WTC11 (cell line): ENCODE measurements around the gene SPATA18.

Source experiments
- JUN ChIP-seq: sonication (generic); formaldehyde crosslinking; IDR thresholded peaks from 2 replicates; pipeline ENCODE4 v1.8.0; 2023; ENCODE audit warnings: mild to moderate bottlenecking, missing genetic modification reagents
- NR1H2 ChIP-seq: sonication (generic); formaldehyde crosslinking; IDR thresholded peaks from 2 replicates; pipeline ENCODE4 v1.9.0; 2021; ENCODE audit warnings: mild to moderate bottlenecking, moderate library complexity, missing genetic modification reagents
- RELA ChIP-seq: sonication (generic); formaldehyde crosslinking; IDR thresholded peaks from 2 replicates; pipeline ENCODE4 v1.8.1; 2022; ENCODE audit warnings: missing genetic modification reagents, mild to moderate bottlenecking, borderline replicate concordance
- SMAD4 ChIP-seq: sonication (generic); formaldehyde crosslinking; IDR thresholded peaks from 2 replicates; pipeline ENCODE4 v1.8.0; 2022; ENCODE audit warnings: mild to moderate bottlenecking, missing genetic modification reagents
- TF ChIP-seq, protein P1 (sequence below): fragments of 200-600 bp; IDR thresholded peaks from 2 replicates; pipeline ENCODE4 v1.8.0; 2022; ENCODE audit warnings: antibody characterized with exemption
- TF ChIP-seq, protein P2 (sequence below): sonication (generic); formaldehyde crosslinking; IDR thresholded peaks from 2 replicates; pipeline ENCODE4 v1.8.0; 2022; ENCODE audit warnings: mild to moderate bottlenecking, missing genetic modification reagents
- TF ChIP-seq, protein P3 (sequence below): sonication (generic); formaldehyde crosslinking; conservative IDR thresholded peaks from 2 replicates; pipeline ENCODE4 v1.8.1; 2022; ENCODE audit warnings: mild to moderate bottlenecking, missing genetic modification reagents

GRCh38 chr4:52054254-52054653, 3.1 kb downstream of the SPATA18 start:
- TF ChIP-seq SMAD4 (CRISPR knock-in tag), result no peak
- no peak for TF ChIP-seq JUN
- TF ChIP-seq, protein P1, sequence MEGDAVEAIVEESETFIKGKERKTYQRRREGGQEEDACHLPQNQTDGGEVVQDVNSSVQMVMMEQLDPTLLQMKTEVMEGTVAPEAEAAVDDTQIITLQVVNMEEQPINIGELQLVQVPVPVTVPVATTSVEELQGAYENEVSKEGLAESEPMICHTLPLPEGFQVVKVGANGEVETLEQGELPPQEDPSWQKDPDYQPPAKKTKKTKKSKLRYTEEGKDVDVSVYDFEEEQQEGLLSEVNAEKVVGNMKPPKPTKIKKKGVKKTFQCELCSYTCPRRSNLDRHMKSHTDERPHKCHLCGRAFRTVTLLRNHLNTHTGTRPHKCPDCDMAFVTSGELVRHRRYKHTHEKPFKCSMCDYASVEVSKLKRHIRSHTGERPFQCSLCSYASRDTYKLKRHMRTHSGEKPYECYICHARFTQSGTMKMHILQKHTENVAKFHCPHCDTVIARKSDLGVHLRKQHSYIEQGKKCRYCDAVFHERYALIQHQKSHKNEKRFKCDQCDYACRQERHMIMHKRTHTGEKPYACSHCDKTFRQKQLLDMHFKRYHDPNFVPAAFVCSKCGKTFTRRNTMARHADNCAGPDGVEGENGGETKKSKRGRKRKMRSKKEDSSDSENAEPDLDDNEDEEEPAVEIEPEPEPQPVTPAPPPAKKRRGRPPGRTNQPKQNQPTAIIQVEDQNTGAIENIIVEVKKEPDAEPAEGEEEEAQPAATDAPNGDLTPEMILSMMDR, result no peak
- no peak for TF ChIP-seq NR1H2
- TF ChIP-seq, protein P2, sequence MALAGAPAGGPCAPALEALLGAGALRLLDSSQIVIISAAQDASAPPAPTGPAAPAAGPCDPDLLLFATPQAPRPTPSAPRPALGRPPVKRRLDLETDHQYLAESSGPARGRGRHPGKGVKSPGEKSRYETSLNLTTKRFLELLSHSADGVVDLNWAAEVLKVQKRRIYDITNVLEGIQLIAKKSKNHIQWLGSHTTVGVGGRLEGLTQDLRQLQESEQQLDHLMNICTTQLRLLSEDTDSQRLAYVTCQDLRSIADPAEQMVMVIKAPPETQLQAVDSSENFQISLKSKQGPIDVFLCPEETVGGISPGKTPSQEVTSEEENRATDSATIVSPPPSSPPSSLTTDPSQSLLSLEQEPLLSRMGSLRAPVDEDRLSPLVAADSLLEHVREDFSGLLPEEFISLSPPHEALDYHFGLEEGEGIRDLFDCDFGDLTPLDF (CRISPR knock-in tag), result no peak
- TF ChIP-seq RELA (CRISPR knock-in tag), result no peak
- TF ChIP-seq, protein P3, sequence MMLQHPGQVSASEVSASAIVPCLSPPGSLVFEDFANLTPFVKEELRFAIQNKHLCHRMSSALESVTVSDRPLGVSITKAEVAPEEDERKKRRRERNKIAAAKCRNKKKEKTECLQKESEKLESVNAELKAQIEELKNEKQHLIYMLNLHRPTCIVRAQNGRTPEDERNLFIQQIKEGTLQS (CRISPR knock-in tag), result no peak
